Measurements from ENCODE around the gene MAP4. TPM values are rescaled to one million over a fixed set of nuclear protein-coding genes. Genes with fewer than 3 reads are reported as not detected.

Gene MAP4
- total RNA-seq, 1 donor from 2014 or later = 275 TPM

DNA sequence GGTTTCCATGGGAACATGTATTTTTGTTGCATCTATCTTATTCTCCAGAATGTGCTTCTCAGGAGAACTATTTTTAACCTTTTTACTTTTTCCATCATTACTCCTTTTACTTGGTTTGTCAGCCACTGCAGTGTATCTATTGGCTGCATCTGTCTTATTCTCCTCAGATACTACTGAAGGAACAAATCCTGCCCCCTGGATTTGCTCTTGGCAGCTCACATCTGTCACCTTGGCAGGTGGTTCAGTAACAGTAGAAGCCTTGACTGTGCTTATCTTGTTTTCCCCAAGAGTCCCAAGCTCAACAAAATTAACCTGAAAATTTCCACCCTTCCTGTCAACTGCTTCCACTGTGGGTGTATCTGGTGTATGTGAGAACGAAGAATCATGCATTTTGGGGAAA, 106.0 kb downstream of the MAP4 start:
- TF ChIP-seq, protein P1, sequence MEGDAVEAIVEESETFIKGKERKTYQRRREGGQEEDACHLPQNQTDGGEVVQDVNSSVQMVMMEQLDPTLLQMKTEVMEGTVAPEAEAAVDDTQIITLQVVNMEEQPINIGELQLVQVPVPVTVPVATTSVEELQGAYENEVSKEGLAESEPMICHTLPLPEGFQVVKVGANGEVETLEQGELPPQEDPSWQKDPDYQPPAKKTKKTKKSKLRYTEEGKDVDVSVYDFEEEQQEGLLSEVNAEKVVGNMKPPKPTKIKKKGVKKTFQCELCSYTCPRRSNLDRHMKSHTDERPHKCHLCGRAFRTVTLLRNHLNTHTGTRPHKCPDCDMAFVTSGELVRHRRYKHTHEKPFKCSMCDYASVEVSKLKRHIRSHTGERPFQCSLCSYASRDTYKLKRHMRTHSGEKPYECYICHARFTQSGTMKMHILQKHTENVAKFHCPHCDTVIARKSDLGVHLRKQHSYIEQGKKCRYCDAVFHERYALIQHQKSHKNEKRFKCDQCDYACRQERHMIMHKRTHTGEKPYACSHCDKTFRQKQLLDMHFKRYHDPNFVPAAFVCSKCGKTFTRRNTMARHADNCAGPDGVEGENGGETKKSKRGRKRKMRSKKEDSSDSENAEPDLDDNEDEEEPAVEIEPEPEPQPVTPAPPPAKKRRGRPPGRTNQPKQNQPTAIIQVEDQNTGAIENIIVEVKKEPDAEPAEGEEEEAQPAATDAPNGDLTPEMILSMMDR (IDR thresholded peaks at IDR 0.05) = no peak
- no peak overlapping the region for H3K4me3 Mint-ChIP-seq (ENCODE audit: unreplicated experiment)
- H3K9me3 Mint-ChIP-seq (ENCODE audit: unreplicated experiment) = no peaks in the 10 kb centered on the region
- H3K36me3 Mint-ChIP-seq (ENCODE audit: unreplicated experiment) = peaks cover 58% of the 10 kb centered on the region
- H3K27ac Mint-ChIP-seq (ENCODE audit: unreplicated experiment) = peak overlapping the region; percentile 68
- H3K27me3 Mint-ChIP-seq (ENCODE audit: unreplicated experiment) = no peaks in the 10 kb centered on the region
- no peak for DNase-seq (ENCODE audit: extremely low spot score, unreplicated experiment)
- peaks cover 25% of the 10 kb centered on the region for H3K4me1 Mint-ChIP-seq (ENCODE audit: unreplicated experiment)

DNA sequence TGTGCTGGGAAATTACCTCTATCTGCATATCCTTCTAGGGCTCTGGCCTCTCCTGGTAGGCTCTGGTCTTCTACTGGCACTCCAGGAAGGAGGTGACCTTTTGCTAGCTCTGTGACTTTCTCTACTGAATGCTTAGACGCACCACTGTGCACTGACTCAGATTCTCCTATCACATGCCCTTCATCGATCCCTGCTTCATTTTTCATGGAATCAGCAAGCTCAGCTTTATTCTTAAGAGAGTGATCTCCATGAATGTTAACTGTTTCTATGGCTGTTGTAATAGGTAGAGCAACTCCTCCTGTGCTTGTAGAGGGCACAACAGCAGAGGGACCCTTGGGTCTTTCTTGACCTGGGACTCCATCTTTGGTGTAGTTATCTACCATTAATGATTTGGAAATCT, 106.6 kb downstream of the MAP4 start:
- peaks cover 57% of the 10 kb centered on the region for H3K36me3 Mint-ChIP-seq (ENCODE audit: unreplicated experiment)
- DNase-seq (ENCODE audit: extremely low spot score, unreplicated experiment) = no peak
- H3K4me1 Mint-ChIP-seq (ENCODE audit: unreplicated experiment) = peaks cover 25% of the 10 kb centered on the region
- H3K27ac Mint-ChIP-seq (ENCODE audit: unreplicated experiment) = no peak overlapping the region
- no peak overlapping the region for H3K4me3 Mint-ChIP-seq (ENCODE audit: unreplicated experiment)
- TF ChIP-seq, protein P1 (IDR thresholded peaks at IDR 0.05) = no peak
- no peaks in the 10 kb centered on the region for H3K9me3 Mint-ChIP-seq (ENCODE audit: unreplicated experiment)
- H3K27me3 Mint-ChIP-seq (ENCODE audit: unreplicated experiment) = no peaks in the 10 kb centered on the region

DNA sequence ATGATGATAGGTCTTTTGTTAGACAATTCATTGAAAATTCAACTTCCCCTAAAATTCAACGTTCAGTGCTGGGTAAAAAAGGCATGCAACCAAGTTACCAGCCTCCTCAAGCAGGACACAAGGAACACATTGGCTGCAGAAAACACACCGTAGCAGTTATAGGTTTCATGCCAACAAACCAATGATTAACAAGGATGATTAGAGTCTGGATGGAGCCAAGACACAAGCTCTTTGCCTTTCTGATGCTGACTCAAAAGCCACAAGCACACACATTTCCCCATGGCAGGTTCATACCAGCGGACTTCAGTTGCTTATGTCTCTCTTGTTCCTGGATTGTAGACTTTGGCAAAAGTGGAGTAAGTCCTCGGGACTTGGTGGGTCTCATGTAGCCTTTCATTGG, 107.5 kb downstream of the MAP4 start:
- no peak overlapping the region for H3K27ac Mint-ChIP-seq (ENCODE audit: unreplicated experiment)
- no peak for DNase-seq (ENCODE audit: extremely low spot score, unreplicated experiment)

DNA sequence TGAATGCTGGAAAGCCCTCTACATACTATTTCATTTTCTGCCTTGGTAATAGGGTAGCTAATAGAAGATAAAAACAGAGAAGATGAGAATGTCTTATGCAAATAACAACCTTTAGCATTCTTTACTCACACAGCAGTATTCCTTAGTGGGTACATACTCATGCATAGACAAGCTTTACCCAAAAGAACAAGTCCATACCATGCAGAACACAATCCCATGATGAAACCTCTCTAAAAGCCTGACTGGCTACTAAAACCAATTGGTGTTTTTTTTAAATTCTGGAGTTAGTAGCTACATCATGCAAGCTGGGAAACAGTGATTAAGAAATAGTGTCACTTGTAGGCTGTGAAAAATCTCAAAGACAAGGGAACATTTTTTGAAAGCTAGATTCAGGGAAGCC, 108.4 kb downstream of the MAP4 start:
- Mint-ChIP-seq H3K9me3 (ENCODE audit: unreplicated experiment) (no peaks in the 10 kb centered on the region), H3K4me1 (ENCODE audit: unreplicated experiment) (peaks cover 18% of the 10 kb centered on the region), H3K36me3 (ENCODE audit: unreplicated experiment) (peaks cover 47% of the 10 kb centered on the region), H3K4me3 (ENCODE audit: unreplicated experiment) (no peak overlapping the region), H3K27ac (ENCODE audit: unreplicated experiment) (no peak overlapping the region), H3K27me3 (ENCODE audit: unreplicated experiment) (no peaks in the 10 kb centered on the region)
- TF ChIP-seq, protein P1 (IDR thresholded peaks at IDR 0.05) = no peak
- no peak for DNase-seq (ENCODE audit: extremely low spot score, unreplicated experiment)

More for the DNA sequence above, 107.5 kb downstream of the MAP4 start:
- H3K9me3 Mint-ChIP-seq (ENCODE audit: unreplicated experiment) = no peaks in the 10 kb centered on the region
- no peaks in the 10 kb centered on the region for H3K27me3 Mint-ChIP-seq (ENCODE audit: unreplicated experiment)
- H3K4me3 Mint-ChIP-seq (ENCODE audit: unreplicated experiment) = no peak overlapping the region
- TF ChIP-seq, protein P1 (IDR thresholded peaks at IDR 0.05) = no peak
- H3K4me1 Mint-ChIP-seq (ENCODE audit: unreplicated experiment) = peaks cover 22% of the 10 kb centered on the region
- H3K36me3 Mint-ChIP-seq (ENCODE audit: unreplicated experiment) = peaks cover 49% of the 10 kb centered on the region

DNA sequence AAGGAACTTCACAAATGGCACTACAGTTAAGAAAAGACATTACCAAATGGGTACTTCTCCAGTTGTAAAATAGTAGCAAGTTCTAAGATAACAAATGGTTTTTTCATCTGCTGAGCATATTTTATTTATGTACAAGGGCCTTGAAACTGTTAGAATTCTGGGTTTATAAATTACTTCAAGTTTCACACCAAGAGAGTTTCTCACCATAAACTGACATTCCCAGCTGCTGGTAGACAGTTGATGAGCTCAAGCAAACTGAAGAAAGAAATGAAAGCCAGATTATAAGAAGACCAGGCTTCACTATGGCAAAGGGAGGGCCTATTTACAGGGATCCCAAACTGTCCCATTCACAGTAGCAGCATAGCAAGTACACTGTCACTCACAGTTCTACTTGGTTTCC, 113.5 kb downstream of the MAP4 start:
- no peaks in the 10 kb centered on the region for H3K4me1 Mint-ChIP-seq (ENCODE audit: unreplicated experiment)
- no peak overlapping the region for H3K4me3 Mint-ChIP-seq (ENCODE audit: unreplicated experiment)
- H3K27ac Mint-ChIP-seq (ENCODE audit: unreplicated experiment) = no peak overlapping the region
- no peaks in the 10 kb centered on the region for H3K9me3 Mint-ChIP-seq (ENCODE audit: unreplicated experiment)
- TF ChIP-seq, protein P1 (IDR thresholded peaks at IDR 0.05) = no peak
- H3K36me3 Mint-ChIP-seq (ENCODE audit: unreplicated experiment) = peaks cover 22% of the 10 kb centered on the region
- no peak for DNase-seq (ENCODE audit: extremely low spot score, unreplicated experiment)
- no peaks in the 10 kb centered on the region for H3K27me3 Mint-ChIP-seq (ENCODE audit: unreplicated experiment)

All from osteocyte (in vitro differentiated cells).